H1 (cell line): Measurements from ENCODE around the gene PKIB. TPM values are rescaled to one million over a fixed set of nuclear protein-coding genes. Genes with fewer than 3 reads are reported as not detected.

Experiments used
- CTCF ChIA-PET: fragments of 300-600 bp; sonication (Branson Sonifier 250); formaldehyde crosslinking; loops from one replicate; lab custom pipeline; 2021; ENCODE audit not compliant: partially characterized antibody; lab: Charles Lee
- POLR2A ChIA-PET: fragments of 300-600 bp; sonication (Branson Sonifier 250); formaldehyde crosslinking; loops from one replicate; lab custom pipeline; 2021; ENCODE audit warnings: inconsistent platforms; ENCODE audit not compliant: partially characterized antibody; lab: Charles Lee
- DNase-seq, 2 experiments: peaks; one replicate each; pipeline versions ENCODE4 v3.0.0 to v3.0.0-alpha.2; 2010 to 2022; ENCODE audit warnings: low spot score in 2 of 2, low read depth in 1 of 2, mixed read lengths in 1 of 2
- FAIRE-seq: peaks from 2 replicates; lab custom pipeline; 2011; peaks lifted over from hg19 to GRCh38; lab: Jason Lieb, UNC
- H2AFZ ChIP-seq: 2 replicates; pipeline ENCODE4 v1.8.1; 2012; ENCODE audit warnings: low read length, inconsistent platforms
- H2AK5ac ChIP-seq: 2 replicates; pipeline ENCODE4 v1.6.1; 2013; ENCODE audit warnings: low read depth, low read length
- H2BK120ac ChIP-seq: replicated peaks from 2 replicates; pipeline ENCODE3; 2013; ENCODE audit warnings: low read depth, low read length, inconsistent platforms
- H2BK12ac ChIP-seq: 2 replicates; pipeline ENCODE4 v1.6.1; 2013; ENCODE audit warnings: low read depth, low read length
- H2BK15ac ChIP-seq: 2 replicates; pipeline ENCODE4 v1.6.1; 2013; ENCODE audit warnings: low read length
- H2BK20ac ChIP-seq: 2 replicates; pipeline ENCODE4 v1.6.1; 2013; ENCODE audit warnings: low read length
- H2BK5ac ChIP-seq: 2 replicates; pipeline ENCODE4 v1.6.1; 2013; ENCODE audit warnings: low read depth, low read length
- H3K14ac ChIP-seq: 2 replicates; pipeline ENCODE4 v1.6.1; 2013; ENCODE audit warnings: inconsistent platforms; ENCODE audit not compliant: insufficient read length
- H3K18ac ChIP-seq: 2 replicates; pipeline ENCODE4 v1.6.1; 2013; ENCODE audit warnings: low read length; ENCODE audit errors: extremely low read depth
- H3K23ac ChIP-seq: 2 replicates; pipeline ENCODE4 v1.6.1; 2013; ENCODE audit warnings: inconsistent platforms; ENCODE audit not compliant: insufficient read length
- H3K23me2 ChIP-seq: 2 replicates; pipeline ENCODE4 v1.6.1; 2013; ENCODE audit warnings: low read depth, low read length
- H3K27ac ChIP-seq: 2 replicates; pipeline ENCODE4 v1.6.1; 2011; ENCODE audit warnings: low read depth, low read length, inconsistent platforms
- H3K27me3 ChIP-seq, 4 experiments: replicated peaks in 1 of 4; 1 replicate in 1 of 4; 2 replicates in 3 of 4; pipeline versions ENCODE4 v1.6.1 to v1.8.1; 2011 to 2013; ENCODE audit warnings: low read length in 3 of 4, mild to moderate bottlenecking in 3 of 4, inconsistent platforms in 2 of 4, mixed read lengths in 2 of 4, moderate library complexity in 1 of 4; ENCODE audit not compliant: control insufficient read depth in 3 of 4, insufficient read depth in 3 of 4; ENCODE audit errors: extremely low read depth in 1 of 4
- H3K36me3 ChIP-seq, 4 experiments: 2 replicates each; pipeline versions ENCODE4 v1.6.1 to v1.8.1; 2011 to 2013; ENCODE audit warnings: mild to moderate bottlenecking in 4 of 4, low read length in 3 of 4, moderate library complexity in 2 of 4, control low read depth in 1 of 4, inconsistent platforms in 1 of 4; ENCODE audit not compliant: insufficient read depth in 4 of 4, control insufficient read depth in 2 of 4
- H3K4ac ChIP-seq: replicated peaks from 2 replicates; pipeline ENCODE3; 2013; ENCODE audit warnings: low read length, low read depth, mixed read lengths, inconsistent platforms; ENCODE audit not compliant: insufficient read length
- H3K4me1 ChIP-seq, 4 experiments: replicated peaks in 1 of 4; 1 replicate in 1 of 4; 2 replicates in 3 of 4; pipeline versions ENCODE4 v1.6.1 to v1.8.1; 2011 to 2013; ENCODE audit warnings: low read length in 3 of 4, inconsistent platforms in 2 of 4, mixed read lengths in 1 of 4; ENCODE audit not compliant: insufficient read depth in 4 of 4, control insufficient read depth in 3 of 4
- H3K4me2 ChIP-seq, 2 experiments: 2 replicates each; pipeline versions ENCODE4 v1.6.1 to v1.8.1; 2011 to 2013; ENCODE audit warnings: low read depth in 2 of 2, low read length in 2 of 2, control low read depth in 1 of 2, inconsistent platforms in 1 of 2, mild to moderate bottlenecking in 1 of 2; ENCODE audit not compliant: insufficient read depth in 1 of 2
- H3K4me3 ChIP-seq, 4 experiments: fragments of 200-600, 300-600 bp in 1 of 4; sonication (generic), shearing (Covaris generic), sonication (Bioruptor Twin) in 1 of 4; 2 replicates each; pipeline versions ENCODE4 v1.5.1 to v1.8.1; 2011 to 2016; ENCODE audit warnings: low read length in 4 of 4, low read depth in 3 of 4, control low read depth in 2 of 4, inconsistent platforms in 2 of 4, mild to moderate bottlenecking in 2 of 4, mixed read lengths in 1 of 4, moderate library complexity in 1 of 4; ENCODE audit not compliant: insufficient read depth in 2 of 4; ENCODE audit errors: extremely low read depth in 1 of 4
- H3K56ac ChIP-seq: replicated peaks from 2 replicates; pipeline ENCODE3; 2013; ENCODE audit warnings: low read depth, mild to moderate bottlenecking, mixed read lengths, low read length, inconsistent platforms; ENCODE audit not compliant: insufficient read length
- H3K79me1 ChIP-seq: 2 replicates; pipeline ENCODE4 v1.6.1; 2013; ENCODE audit warnings: low read depth, low read length, control low read depth
- H3K79me2 ChIP-seq, 2 experiments: 2 replicates each; pipeline versions ENCODE4 v1.6.1 to v1.8.1; 2012 to 2013; ENCODE audit warnings: low read length in 2 of 2, mild to moderate bottlenecking in 2 of 2, inconsistent platforms in 1 of 2; ENCODE audit not compliant: insufficient read depth in 2 of 2, control insufficient read depth in 1 of 2
- H3K9ac ChIP-seq, 4 experiments: replicated peaks in 1 of 4; 1 replicate in 1 of 4; 2 replicates in 3 of 4; pipeline versions ENCODE4 v1.6.1 to v1.8.1; 2011 to 2013; ENCODE audit warnings: low read depth in 3 of 4, low read length in 3 of 4, control low read depth in 2 of 4, mild to moderate bottlenecking in 2 of 4, moderate library complexity in 2 of 4, inconsistent platforms in 1 of 4; ENCODE audit errors: extremely low read depth in 1 of 4
- H3K9me3 ChIP-seq, 2 experiments: 2 replicates each; pipeline versions ENCODE4 v1.6.1 to v1.8.1; 2012 to 2013; ENCODE audit warnings: mild to moderate bottlenecking in 2 of 2, moderate library complexity in 2 of 2, control low read depth in 1 of 2, inconsistent platforms in 1 of 2, low read depth in 1 of 2, low read length in 1 of 2, mixed read lengths in 1 of 2; ENCODE audit not compliant: insufficient read depth in 2 of 2
- H4K20me1 ChIP-seq, 2 experiments: replicated peaks in 1 of 2; 2 replicates each; pipeline versions ENCODE3 to v1.8.1; 2011 to 2013; ENCODE audit warnings: inconsistent platforms in 2 of 2, low read length in 2 of 2, mild to moderate bottlenecking in 1 of 2; ENCODE audit not compliant: insufficient read depth in 2 of 2, control insufficient read depth in 1 of 2
- H4K5ac ChIP-seq: 2 replicates; pipeline ENCODE4 v1.6.1; 2013; ENCODE audit warnings: low read length, low read depth, mixed read lengths, inconsistent platforms; ENCODE audit not compliant: insufficient read length
- H4K8ac ChIP-seq: 2 replicates; pipeline ENCODE4 v1.8.0; 2013; ENCODE audit warnings: mild to moderate bottlenecking, moderate library complexity, low read length, inconsistent platforms; ENCODE audit not compliant: insufficient read depth; ENCODE audit errors: extremely low read depth
- H4K91ac ChIP-seq: replicated peaks from 2 replicates; pipeline ENCODE3; 2013; ENCODE audit warnings: low read length, mixed read lengths, inconsistent platforms; ENCODE audit not compliant: insufficient read length
- GABPA ChIP-seq: IDR thresholded peaks from 2 replicates; pipeline ENCODE4 v1.6.1; 2011; ENCODE audit warnings: mild to moderate bottlenecking, low read length, moderate library complexity, borderline replicate concordance; ENCODE audit not compliant: insufficient read depth
- HDAC2 ChIP-seq, 2 experiments: fragments of 300-600 bp in 1 of 2; sonication (generic) in 1 of 2; IDR thresholded peaks; 2 replicates each; pipeline ENCODE4 v1.6.1; 2011 to 2012; ENCODE audit warnings: low read depth in 2 of 2, low read length in 2 of 2, mild to moderate bottlenecking in 2 of 2, moderate library complexity in 2 of 2, borderline replicate concordance in 1 of 2, inconsistent platforms in 1 of 2
- RBBP5 ChIP-seq: IDR thresholded peaks from 2 replicates; pipeline ENCODE4 v1.7.1; 2012; ENCODE audit warnings: low read depth, mild to moderate bottlenecking, inconsistent platforms, low read length, moderate library complexity, borderline replicate concordance
- RXRA ChIP-seq: IDR thresholded peaks from 2 replicates; pipeline ENCODE4 v1.6.1; 2011; ENCODE audit warnings: low read depth, mild to moderate bottlenecking, low read length, moderate library complexity; ENCODE audit not compliant: insufficient read depth
- SAP30 ChIP-seq: fragments of 300-600 bp; sonication (generic); IDR thresholded peaks from 2 replicates; pipeline ENCODE4 v1.7.1; 2012; ENCODE audit warnings: low read length, moderate library complexity, mild to moderate bottlenecking, inconsistent platforms; ENCODE audit not compliant: insufficient read depth, insufficient replicate concordance
- SUZ12 ChIP-seq: fragments of 200-600 bp; sonication (generic); IDR thresholded peaks from 2 replicates; pipeline ENCODE4 v1.6.1; 2012; ENCODE audit warnings: mild to moderate bottlenecking, inconsistent platforms, low read length, moderate library complexity, mixed read lengths
- WGBS, 2 experiments: shearing (Covaris generic) in 1 of 2; methylation state at CpG; one replicate each; pipeline versions ENCODE4 v1.1.6 to v1.1.7; 2013 to 2015; ENCODE audit warnings: low lambda C conversion rate in 2 of 2, mixed read lengths in 2 of 2, inconsistent platforms in 1 of 2, low coverage in 1 of 2, missing lambda C conversion rate in 1 of 2; ENCODE audit not compliant: insufficient replicate concordance in 2 of 2, insufficient coverage in 1 of 2, insufficient read length in 1 of 2; ENCODE audit errors: extremely low coverage in 1 of 2, missing lambda C conversion rate in 1 of 2; 5-methylcytosine and 5-hydroxymethylcytosine counted together
- polyA plus RNA-seq, 7 experiments: library from polyadenylated mRNA; depleted of rRNA in 3 of 7; stranded (reverse) in 5 of 7; unstranded in 2 of 7; fragments of >200 nt in 5 of 7; fragments of 200-250 nt in 2 of 7; gene quantifications; 1 replicate in 5 of 7; 2 replicates in 1 of 7; 4 replicates in 1 of 7; pipeline versions ENCODE4 v1.2.1 to v1.2.3, GENCODE V29; 2011 to 2013; ENCODE audit warnings: missing spikeins in 2 of 7, mixed read lengths in 2 of 7
- total RNA-seq: library from RNA; stranded (reverse); fragmentation: NEBNext Ultra II Directional; extraction: Animal tissue kit (Norgen Biotek cat#: 25700); gene quantifications from 2 replicates; pipeline ENCODE4 v1.2.1, GENCODE V29; 2021

PKIB gene
- total and polyA plus RNA-seq, 2 of the 8 experiments (the other 6 are each of a cell fraction or from before 2014, with no cell fraction given): 13.5 to 73.3 TPM

GRCh38 chr6:122718616-122719015, 108.4 kb downstream of the PKIB start:
- no peaks in the 10 kb centered on the region for H3K79me2 ChIP-seq
- no peak overlapping the region for H3K4ac ChIP-seq
- no peak overlapping the region for H3K9ac ChIP-seq
- no peak overlapping the region for H3K56ac ChIP-seq
- no peak overlapping the region for H3K4me2 ChIP-seq
- H3K4me1 ChIP-seq: peaks cover 0 to 4% (median 0%) of the 10 kb centered on the region in 4 experiments; a peak in 1 of 7 replicates
- no peaks in the 10 kb centered on the region for H3K27me3 ChIP-seq
- H3K27ac ChIP-seq: no peak overlapping the region
- WGBS, 2 experiments: 86% methylated on average over 4 of the region's 4 CpGs; no CpG with 5 or more reads in 1 of the 2 experiments
- no peak overlapping the region for H2AK5ac ChIP-seq
- no peak overlapping the region for H2BK15ac ChIP-seq
- no peak overlapping the region for H2BK120ac ChIP-seq
- H3K36me3 ChIP-seq: no peaks in the 10 kb centered on the region
- H3K9me3 ChIP-seq: no peaks in the 10 kb centered on the region
- no peak overlapping the region for H2BK12ac ChIP-seq
- H2BK5ac ChIP-seq: no peak overlapping the region
- FAIRE-seq (no peak), DNase-seq (no peak)
- no peak overlapping the region for H4K5ac ChIP-seq
- no peaks in the 10 kb centered on the region for H4K20me1 ChIP-seq
- no peak overlapping the region for H3K18ac ChIP-seq
- no peak overlapping the region for H2AFZ ChIP-seq
- TF ChIP-seq HDAC2 (IDR thresholded peaks at IDR 0.05; ENCODE audit: borderline replicate concordance in 1 of 2, low read depth in 2 of 2, low read length in 2 of 2) (no peak), GABPA (no peak), RBBP5 (no peak), SUZ12 (no peak), RXRA (no peak), SAP30 (no peak)
- no peak overlapping the region for H4K8ac ChIP-seq
- H3K23me2 ChIP-seq: no peaks in the 10 kb centered on the region; the same call in 1 of the 2 replicates
- no peak overlapping the region for H3K14ac ChIP-seq
- H2BK20ac ChIP-seq: no peak overlapping the region
- ChIA-PET POLR2A (no interaction called here), CTCF (no interaction called here)
- no peak overlapping the region for H3K4me3 ChIP-seq
- H3K23ac ChIP-seq: no peak overlapping the region
- H4K91ac ChIP-seq: no peak overlapping the region
- H3K79me1 ChIP-seq: no peaks in the 10 kb centered on the region
